T47D (cell line): ENCODE measurements around the gene CENPT.

Experiments
- DNase-seq, 2 experiments: peaks; one replicate each; pipeline versions ENCODE4 v3.0.0 to v3.0.0-alpha.2; 2011 to 2012; ENCODE audit warnings: low read depth in 1 of 2, low spot score in 1 of 2
- JUND ChIP-seq: IDR thresholded peaks from 2 replicates; pipeline ENCODE4 v1.6.1; 2012; ENCODE audit warnings: low read depth
- in situ Hi-C: cut with HindIII; loops from 2 replicates; pipeline ENCODE4 v1.10.0; 2016; ENCODE audit warnings: low sequenced_read_pairs, low pct_unique_long_range_greater_than_20kb

CENPT gene

DNA sequence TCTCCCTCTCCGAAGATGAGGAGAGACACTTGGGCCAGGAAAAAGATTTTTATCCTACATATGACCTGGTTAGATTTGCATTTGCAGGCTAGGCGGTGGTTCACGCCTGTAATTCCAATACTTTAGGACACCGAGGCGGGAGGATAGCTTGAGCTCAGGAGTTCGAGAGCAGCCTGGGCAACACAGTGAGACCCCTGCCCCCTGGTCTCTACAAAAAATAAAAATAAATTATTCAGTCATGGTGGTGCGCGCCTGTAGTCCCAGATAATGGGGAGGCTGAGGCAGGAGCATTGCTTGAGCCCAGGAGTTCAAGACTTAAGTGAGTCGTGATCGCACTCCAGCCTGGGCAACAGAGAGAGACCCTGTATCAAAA is 13.3 kb downstream of the CENPT start:
- no peak for DNase-seq
- TF ChIP-seq JUND, result no peak
- in situ Hi-C loops, result no loop called here

DNA sequence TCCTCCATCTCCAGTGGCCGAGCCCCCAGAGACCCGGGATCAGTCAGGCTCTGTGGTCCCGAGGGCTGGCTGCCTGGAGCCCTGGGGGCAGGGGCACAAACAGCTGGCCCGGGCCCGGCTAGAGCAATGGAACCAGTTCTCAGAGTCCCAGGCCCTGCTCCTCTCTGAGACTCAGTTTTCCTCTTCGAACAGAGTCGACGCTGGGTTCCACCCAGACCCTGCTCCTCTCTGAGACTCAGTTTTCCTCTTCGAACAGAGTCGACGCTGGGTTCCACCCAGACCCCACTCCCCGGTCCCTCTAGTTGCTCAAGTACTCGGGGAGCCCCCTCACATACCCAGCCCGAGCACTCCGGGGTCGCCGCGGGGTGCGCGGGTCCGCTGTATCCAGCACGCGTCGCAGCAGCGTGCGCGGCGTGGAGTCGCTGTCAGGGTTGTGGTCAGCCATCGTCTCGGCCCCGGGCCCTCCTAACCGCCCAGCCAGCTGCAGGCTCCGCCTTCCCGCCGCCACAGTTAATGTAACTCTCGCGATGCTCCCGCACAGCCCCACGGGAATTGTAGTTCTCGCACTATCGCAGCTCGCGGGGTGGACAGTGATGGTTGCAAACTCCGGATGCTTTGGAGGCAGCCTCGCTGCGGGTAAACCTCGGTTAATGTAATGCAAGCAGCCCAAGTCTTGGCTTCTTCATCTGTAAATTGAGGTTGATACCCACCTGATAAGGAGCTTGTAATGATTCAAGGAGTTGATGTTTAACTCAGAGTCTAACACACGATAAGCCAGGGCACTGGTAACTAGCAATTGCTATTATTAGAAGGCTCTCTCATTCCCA is 13.9 kb downstream of the CENPT start:
- peak; percentile 87 to 89 for DNase-seq
- TF ChIP-seq JUND, result no peak
- in situ Hi-C loops, result no loop called here

DNA sequence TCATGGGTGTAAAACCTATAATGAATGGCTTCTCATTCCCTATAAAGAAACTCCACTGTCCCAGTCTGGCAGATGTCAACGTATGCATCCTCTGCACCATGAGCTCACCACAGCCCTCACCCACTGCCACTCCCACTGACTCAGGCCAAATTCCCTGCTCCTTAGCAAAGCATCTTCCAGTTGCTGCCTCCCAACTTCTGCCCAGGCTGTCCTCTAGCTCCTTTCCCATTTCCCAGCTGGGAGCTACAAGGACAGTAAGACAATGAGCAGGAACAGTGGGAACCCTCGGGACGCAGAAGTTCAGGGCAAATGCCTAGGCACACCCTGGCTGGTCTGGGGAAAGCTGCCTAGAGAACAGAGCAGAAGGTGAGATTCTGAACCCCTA is 14.5 kb downstream of the CENPT start:
- TF ChIP-seq JUND, result no peak
- in situ Hi-C loops, result no loop called here
- DNase-seq, result no peak

DNA sequence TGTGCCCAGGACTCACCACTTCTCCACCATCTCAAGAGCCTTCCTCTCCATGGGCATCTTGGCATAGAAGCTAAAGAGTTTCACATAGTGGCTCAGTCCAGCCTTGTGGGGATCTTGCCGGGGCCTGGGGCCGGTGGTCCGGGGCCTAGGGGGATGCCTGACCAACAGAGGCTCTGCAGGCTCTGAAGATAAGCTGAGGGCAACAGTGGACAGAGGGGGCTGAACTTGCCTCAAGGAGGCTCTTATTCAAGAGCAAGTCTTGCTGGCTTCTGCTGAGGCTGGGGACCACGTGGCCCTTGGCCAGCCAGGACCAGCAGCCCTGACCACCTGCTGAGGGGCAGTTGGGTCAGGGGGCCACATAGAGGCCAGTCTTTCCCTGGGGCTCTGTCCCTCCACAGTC is 18.8 kb downstream of the CENPT start:
- TF ChIP-seq JUND, result no peak
- no peak for DNase-seq
- in situ Hi-C loops, result no loop called here

DNA sequence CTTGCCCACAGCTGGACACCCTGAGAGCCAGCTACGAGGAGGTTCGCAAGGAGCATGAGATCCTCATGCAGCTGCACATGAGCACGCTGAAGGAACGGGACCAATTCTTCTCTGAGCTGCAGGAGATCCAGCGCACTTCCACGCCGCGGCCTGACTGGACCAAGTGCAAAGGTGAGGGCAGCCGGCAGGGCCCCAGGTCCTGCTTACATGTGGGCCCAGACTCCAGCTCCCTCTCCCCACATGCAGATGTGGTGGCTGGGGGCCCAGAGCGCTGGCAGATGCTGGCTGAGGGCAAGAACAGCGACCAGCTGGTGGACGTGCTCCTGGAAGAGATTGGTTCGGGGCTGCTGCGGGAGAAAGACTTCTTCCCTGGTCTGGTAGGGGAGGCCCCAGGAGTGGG is 21.6 kb downstream of the CENPT start:
- no peak for TF ChIP-seq JUND
- DNase-seq, result no peak
- in situ Hi-C loops, result no loop called here

DNA sequence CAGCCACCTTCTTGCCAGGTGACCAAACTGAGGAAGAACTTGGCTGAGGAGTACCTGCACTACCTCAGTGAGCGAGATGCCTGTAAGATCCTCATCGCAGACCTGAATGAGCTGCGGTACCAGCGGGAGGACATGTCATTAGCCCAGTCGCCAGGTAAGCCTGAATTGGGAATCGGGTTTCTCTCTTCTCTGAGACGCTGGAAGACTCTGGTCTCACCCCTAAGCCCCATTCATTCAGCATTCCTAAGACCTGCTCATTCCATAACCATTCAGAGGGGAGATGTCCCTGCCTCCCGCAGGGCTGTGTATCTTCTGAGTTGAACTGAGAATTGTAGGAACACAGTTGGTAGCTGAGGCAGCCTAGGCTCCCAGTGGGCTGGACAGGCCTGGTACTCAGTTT is 22.4 kb downstream of the CENPT start:
- TF ChIP-seq JUND, result no peak

DNA sequence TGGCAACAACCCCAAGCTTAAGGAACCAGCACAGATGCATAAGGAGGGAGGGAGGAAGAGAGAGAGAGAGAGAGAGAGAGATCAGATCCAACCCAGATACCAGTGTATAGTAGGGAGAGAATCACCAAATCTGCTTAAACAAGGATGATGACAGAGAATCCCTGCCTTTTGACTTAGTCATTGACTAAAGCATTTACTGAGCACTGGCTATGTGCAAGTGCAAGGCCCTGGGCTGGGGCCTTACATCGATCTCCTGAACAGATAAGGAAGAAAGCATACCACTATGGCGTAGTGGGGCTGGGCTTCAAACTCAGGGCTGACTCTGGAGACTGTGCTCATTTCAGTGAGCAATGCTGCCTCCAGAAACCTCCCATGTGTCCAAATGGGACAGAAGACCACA is 25.0 kb downstream of the CENPT start:
- DNase-seq, result no peak
- in situ Hi-C loops, result no loop called here
- TF ChIP-seq JUND, result no peak

More for the DNA sequence above, 22.4 kb downstream of the CENPT start:
- in situ Hi-C loops, result no loop called here
- DNase-seq, result no peak

DNA sequence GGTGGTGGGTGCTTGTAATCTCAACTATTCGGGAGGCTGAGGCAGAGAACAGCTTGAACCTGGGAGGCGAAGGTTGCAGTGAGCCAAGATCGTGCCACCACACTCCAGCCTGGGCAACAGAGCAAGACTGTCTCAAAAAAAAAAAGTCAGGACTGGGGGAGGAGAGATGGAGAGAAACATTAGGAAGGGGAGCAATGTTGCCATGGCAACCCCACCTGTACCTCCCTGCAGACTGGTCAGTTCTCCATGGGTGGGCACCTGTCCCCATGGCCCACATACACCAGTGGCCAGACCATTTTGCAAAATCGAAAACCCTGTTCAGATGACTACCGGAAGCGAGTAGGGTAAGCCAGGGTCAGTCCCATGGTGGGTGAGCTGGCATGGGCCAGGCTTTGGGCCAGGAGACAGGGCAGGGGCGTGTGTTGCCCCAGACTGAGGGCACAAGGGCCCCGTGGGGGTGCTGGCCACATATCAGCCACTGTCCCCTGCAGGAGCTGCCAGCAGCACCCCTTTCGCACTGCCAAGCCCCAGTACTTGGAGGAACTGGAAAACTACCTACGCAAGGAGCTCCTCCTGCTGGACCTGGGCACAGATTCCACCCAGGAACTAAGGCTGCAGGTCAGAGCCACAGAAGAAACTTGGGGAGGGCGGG is 26.8 kb downstream of the CENPT start:
- in situ Hi-C loops, result no loop called here
- no peak for DNase-seq
- no peak for TF ChIP-seq JUND

DNA sequence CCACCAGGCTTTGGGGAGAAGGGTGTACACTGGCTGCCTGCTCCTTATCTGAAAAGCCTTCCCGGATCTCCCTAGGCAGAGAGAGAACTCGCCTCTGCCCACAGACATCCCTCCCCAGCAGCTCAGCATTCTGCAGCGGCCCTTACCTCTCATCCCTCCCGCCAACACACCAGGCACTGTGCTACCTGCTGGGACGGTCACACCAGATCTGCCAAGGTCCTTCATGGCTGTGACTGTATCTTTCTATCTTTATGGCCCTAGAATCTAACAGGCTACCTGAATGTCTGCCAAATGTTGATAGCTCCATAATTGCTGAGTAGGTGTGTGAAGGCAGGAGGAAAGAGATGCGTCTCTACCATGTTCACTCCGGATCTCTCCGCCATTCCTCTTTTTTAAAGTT is 32.9 kb downstream of the CENPT start:
- in situ Hi-C loops, result no loop called here
- no peak for TF ChIP-seq JUND
- no peak for DNase-seq

DNA sequence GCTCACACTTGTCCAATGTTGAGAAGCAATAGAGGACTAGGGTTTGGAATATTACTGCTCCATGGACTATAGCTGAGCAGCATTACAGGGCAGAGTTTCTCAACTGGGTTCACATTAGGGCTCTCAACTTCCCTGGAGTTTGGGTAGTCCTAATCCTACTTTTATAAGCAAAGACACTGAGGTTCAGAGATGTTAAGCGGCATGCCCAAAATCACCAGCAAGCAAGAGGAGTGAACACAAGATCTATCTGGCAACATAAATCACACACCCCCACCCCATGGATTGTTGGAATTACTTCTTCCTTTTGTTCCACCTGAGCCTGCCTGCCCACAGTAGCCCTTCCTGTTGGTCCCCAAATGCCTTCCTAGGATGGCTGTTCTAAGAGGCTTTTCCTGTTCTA is 35.6 kb downstream of the CENPT start:
- TF ChIP-seq JUND, result no peak
- in situ Hi-C loops, result no loop called here
- no peak for DNase-seq

DNA sequence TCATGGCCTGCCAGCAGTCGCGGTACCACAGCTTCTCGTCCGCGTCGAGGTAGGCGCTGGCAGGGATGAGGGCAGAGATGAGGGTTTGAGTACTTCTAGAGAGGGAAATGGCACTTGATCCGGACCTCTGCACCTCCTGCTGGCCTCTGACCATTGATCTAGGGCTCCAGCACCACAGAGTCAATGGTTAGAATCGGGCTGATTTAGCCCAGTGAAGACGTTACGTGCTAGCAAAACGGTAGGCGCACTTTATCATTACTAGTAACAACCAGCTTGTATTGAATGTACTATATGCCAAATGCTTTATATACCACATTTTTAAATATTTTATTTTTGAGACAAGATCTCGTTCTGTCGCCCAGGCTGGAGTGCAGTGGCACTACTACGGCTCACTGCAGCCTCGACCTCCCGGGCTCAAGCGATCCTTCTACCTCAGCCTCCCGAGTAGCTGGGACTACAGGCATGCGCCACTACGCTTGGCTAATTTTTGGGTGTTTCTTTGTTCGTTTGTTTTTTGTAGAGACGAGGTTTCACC is 40.3 kb downstream of the CENPT start:
- TF ChIP-seq JUND, result no peak
- no peak for DNase-seq
- in situ Hi-C loops, result no loop called here

DNA sequence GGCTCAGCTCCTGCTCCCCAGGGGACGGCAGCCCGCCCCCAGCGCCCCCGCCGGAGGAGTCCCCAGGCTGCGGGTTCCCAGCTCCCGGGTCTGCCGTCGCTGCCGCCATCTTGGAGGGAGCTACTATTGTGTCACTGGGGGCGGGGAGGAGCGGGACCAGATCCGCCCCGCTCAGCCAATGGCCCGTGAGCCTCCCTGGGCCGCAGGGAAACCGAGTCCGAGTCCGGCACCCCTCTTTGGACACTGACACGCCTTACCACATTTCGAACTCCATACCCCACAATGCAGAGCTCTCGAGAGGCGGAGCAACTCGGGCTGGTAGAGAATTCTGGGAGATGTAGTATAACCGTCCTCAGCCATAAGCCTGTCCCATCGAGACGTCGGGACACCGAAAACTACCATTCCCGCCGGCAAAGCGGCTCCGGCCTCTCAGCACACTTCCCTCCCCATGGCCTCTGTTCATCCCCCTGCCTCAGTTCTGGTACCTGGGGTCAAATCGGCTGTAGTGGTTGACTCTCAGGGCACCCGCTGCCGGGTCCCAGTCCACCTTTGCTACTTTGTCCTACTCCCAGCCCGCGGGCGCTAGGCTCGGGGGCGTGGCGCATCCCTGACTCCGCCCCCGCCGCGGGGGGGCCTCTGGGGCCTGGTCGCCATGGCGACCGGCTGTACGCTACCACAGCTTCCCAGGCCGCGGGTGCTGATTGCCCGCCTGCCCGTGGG is 40.9 kb downstream of the CENPT start, which contains the start of the genes RANBP10 and TSNAXIP1:
Gene RANBP10, minus strand, starts transcription at position 133 of the 720 bp plus-strand sequence. Its CDS starts 24 bp downstream, at position 109.
Gene TSNAXIP1, plus strand, starts transcription at position 462 of the 720 bp plus-strand sequence. CDS start 261 bp downstream, outside the sequence.
- DNase-seq, result peak; percentile 91 to 100
- TF ChIP-seq JUND, result no peak
- in situ Hi-C loops, result no loop called here
